K562 (cell line): ENCODE results near the gene MEFV. TPM values are rescaled to one million over a fixed set of nuclear protein-coding genes. Genes with fewer than 3 reads are reported as not detected.

Source experiments
- EP400 ChIP-seq: fragments of 450-650 bp; IDR thresholded peaks from 2 replicates; pipeline ENCODE4 v1.6.1; 2017; ENCODE audit warnings: antibody characterized with exemption, mild to moderate bottlenecking, moderate library complexity
- HDAC6 ChIP-seq: IDR thresholded peaks from 2 replicates; pipeline ENCODE4 v1.6.1; 2012; ENCODE audit warnings: low read depth, mild to moderate bottlenecking, control low read depth, inconsistent platforms, low read length, moderate library complexity
- LARP7 ChIP-seq: fragments of 450-650 bp; IDR thresholded peaks from 2 replicates; pipeline ENCODE4 v1.6.1; 2016
- MAFK ChIP-seq: IDR thresholded peaks from 2 replicates; pipeline ENCODE4 v1.6.1; 2011; ENCODE audit warnings: low read length, improper control_type of control experiment
- MXI1 ChIP-seq: IDR thresholded peaks from 2 replicates; pipeline ENCODE4 v1.6.1; 2011; ENCODE audit warnings: low read depth, mild to moderate bottlenecking, improper control_type of control experiment, low read length
- PHF20 ChIP-seq: fragments of 450-650 bp; IDR thresholded peaks from 2 replicates; pipeline ENCODE4 v1.6.1; 2018; ENCODE audit not compliant: partially characterized antibody
- polyA plus RNA-seq, 8 experiments: library from polyadenylated mRNA; depleted of rRNA in 4 of 8; stranded (reverse) in 5 of 8; unstranded in 3 of 8; fragments of >200 nt; fragmentation: Nextera tagmentation in 2 of 8; fragmentation: Illumina TruSeq in 1 of 8; extraction: Ambion mirVana in 2 of 8; extraction: Trizol in 1 of 8; gene quantifications; 2 replicates each; pipeline versions ENCODE4 v1.2.1 to v1.2.3, GENCODE V29; 2011 to 2014; ENCODE audit warnings: inconsistent platforms in 1 of 8, missing spikeins in 1 of 8
- total RNA-seq, 7 experiments: library from RNA; depleted of rRNA in 6 of 7; stranded (reverse); fragments of >200 nt in 6 of 7; fragmentation: Illumina TruSeq in 2 of 7; extraction: Trizol in 2 of 7; gene quantifications; 2 replicates each; pipeline versions ENCODE4 v1.2.1 to v1.2.3, GENCODE V29; 2011 to 2021; ENCODE audit warnings: low replicate concordance in 1 of 7
- TF ChIP-seq, protein P1 (sequence below), 2 experiments: fragments of 450-650 bp in 1 of 2; IDR thresholded peaks; 2 replicates each; pipeline ENCODE4 v1.6.1; 2011 to 2017; ENCODE audit warnings: low read depth in 2 of 2, antibody characterized with exemption in 1 of 2, borderline replicate concordance in 1 of 2, low read length in 1 of 2, mild to moderate bottlenecking in 1 of 2, mixed read lengths in 1 of 2; ENCODE audit not compliant: control insufficient read depth in 1 of 2
- TF ChIP-seq, protein P2 (sequence below): sonication (generic); formaldehyde crosslinking; IDR thresholded peaks from 2 replicates; pipeline ENCODE4 v1.8.0; 2023; ENCODE audit warnings: missing genetic modification reagents, mild to moderate bottlenecking, borderline replicate concordance
- TF ChIP-seq, protein P3 (sequence below): fragments of 450-650 bp; IDR thresholded peaks from 2 replicates; pipeline ENCODE4 v1.6.1; 2016; ENCODE audit warnings: low read depth

MEFV gene
- total and polyA plus RNA-seq, 9 of the 15 experiments (the other 6 are each of a cell fraction or from before 2014, with no cell fraction given): 0.14 TPM; not detected in 8

DNA sequence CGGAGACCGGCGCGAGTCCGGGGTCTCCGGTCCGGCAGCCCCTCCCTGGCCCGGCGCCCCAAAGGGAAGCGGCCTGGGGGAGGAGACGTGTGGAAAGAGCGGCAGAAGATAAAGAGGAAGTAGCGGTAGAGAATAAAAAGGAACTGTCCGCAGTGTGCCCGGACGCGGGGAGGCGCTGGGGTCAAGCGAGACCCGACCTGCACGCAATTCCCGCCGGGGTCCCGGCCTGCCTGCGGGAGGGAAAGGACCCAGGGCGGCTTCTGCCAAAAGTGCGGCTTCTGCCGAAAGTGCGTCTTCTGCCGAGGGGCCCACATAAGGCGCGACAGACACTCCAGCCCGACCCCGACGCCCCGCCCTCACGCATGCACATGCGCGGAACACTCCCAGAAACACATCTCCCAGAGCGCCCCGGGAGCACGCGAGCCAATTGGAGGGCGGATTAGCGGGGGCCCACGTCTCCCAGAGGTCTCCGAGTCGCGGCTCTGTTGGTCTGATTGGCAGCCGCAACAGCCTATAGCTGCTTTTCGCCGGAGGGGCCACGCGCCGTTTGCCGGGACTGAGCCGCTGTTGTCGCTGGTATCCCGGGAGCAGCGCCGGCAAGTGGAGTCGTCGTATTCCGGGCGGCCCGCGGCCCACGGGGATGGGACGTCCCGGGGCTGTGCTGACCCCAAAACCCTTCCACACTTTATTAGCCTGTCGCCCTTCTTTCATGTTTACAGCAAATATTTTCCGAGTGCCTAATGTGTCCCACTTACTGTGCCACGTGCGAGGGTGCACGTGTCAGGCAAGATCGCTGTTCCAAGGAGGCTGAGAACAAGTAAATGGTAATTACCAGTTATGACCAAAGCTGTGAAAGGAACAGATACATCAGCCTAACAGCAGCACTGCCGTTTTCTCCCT is 8.0 kb upstream of the MEFV start (continued):
- TF ChIP-seq, protein P1, sequence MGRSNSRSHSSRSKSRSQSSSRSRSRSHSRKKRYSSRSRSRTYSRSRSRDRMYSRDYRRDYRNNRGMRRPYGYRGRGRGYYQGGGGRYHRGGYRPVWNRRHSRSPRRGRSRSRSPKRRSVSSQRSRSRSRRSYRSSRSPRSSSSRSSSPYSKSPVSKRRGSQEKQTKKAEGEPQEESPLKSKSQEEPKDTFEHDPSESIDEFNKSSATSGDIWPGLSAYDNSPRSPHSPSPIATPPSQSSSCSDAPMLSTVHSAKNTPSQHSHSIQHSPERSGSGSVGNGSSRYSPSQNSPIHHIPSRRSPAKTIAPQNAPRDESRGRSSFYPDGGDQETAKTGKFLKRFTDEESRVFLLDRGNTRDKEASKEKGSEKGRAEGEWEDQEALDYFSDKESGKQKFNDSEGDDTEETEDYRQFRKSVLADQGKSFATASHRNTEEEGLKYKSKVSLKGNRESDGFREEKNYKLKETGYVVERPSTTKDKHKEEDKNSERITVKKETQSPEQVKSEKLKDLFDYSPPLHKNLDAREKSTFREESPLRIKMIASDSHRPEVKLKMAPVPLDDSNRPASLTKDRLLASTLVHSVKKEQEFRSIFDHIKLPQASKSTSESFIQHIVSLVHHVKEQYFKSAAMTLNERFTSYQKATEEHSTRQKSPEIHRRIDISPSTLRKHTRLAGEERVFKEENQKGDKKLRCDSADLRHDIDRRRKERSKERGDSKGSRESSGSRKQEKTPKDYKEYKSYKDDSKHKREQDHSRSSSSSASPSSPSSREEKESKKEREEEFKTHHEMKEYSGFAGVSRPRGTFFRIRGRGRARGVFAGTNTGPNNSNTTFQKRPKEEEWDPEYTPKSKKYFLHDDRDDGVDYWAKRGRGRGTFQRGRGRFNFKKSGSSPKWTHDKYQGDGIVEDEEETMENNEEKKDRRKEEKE (IDR thresholded peaks at IDR 0.05; ENCODE audit: borderline replicate concordance in 1 of 2, control insufficient read depth in 1 of 2, low read depth in 2 of 2, low read length in 1 of 2): 0 out of 4 replicates have a peak, but pooled peaks of 1 of the 2 experiments have one; percentile 20
- TF ChIP-seq, protein P2, sequence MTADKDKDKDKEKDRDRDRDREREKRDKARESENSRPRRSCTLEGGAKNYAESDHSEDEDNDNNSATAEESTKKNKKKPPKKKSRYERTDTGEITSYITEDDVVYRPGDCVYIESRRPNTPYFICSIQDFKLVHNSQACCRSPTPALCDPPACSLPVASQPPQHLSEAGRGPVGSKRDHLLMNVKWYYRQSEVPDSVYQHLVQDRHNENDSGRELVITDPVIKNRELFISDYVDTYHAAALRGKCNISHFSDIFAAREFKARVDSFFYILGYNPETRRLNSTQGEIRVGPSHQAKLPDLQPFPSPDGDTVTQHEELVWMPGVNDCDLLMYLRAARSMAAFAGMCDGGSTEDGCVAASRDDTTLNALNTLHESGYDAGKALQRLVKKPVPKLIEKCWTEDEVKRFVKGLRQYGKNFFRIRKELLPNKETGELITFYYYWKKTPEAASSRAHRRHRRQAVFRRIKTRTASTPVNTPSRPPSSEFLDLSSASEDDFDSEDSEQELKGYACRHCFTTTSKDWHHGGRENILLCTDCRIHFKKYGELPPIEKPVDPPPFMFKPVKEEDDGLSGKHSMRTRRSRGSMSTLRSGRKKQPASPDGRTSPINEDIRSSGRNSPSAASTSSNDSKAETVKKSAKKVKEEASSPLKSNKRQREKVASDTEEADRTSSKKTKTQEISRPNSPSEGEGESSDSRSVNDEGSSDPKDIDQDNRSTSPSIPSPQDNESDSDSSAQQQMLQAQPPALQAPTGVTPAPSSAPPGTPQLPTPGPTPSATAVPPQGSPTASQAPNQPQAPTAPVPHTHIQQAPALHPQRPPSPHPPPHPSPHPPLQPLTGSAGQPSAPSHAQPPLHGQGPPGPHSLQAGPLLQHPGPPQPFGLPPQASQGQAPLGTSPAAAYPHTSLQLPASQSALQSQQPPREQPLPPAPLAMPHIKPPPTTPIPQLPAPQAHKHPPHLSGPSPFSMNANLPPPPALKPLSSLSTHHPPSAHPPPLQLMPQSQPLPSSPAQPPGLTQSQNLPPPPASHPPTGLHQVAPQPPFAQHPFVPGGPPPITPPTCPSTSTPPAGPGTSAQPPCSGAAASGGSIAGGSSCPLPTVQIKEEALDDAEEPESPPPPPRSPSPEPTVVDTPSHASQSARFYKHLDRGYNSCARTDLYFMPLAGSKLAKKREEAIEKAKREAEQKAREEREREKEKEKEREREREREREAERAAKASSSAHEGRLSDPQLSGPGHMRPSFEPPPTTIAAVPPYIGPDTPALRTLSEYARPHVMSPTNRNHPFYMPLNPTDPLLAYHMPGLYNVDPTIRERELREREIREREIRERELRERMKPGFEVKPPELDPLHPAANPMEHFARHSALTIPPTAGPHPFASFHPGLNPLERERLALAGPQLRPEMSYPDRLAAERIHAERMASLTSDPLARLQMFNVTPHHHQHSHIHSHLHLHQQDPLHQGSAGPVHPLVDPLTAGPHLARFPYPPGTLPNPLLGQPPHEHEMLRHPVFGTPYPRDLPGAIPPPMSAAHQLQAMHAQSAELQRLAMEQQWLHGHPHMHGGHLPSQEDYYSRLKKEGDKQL (CRISPR knock-in tag): peak; percentile 58; the same call in 1 of the 2 replicates
- no peak for TF ChIP-seq MAFK
- peak; percentile 67 for TF ChIP-seq PHF20
- no peak for TF ChIP-seq LARP7
- TF ChIP-seq, protein P3, sequence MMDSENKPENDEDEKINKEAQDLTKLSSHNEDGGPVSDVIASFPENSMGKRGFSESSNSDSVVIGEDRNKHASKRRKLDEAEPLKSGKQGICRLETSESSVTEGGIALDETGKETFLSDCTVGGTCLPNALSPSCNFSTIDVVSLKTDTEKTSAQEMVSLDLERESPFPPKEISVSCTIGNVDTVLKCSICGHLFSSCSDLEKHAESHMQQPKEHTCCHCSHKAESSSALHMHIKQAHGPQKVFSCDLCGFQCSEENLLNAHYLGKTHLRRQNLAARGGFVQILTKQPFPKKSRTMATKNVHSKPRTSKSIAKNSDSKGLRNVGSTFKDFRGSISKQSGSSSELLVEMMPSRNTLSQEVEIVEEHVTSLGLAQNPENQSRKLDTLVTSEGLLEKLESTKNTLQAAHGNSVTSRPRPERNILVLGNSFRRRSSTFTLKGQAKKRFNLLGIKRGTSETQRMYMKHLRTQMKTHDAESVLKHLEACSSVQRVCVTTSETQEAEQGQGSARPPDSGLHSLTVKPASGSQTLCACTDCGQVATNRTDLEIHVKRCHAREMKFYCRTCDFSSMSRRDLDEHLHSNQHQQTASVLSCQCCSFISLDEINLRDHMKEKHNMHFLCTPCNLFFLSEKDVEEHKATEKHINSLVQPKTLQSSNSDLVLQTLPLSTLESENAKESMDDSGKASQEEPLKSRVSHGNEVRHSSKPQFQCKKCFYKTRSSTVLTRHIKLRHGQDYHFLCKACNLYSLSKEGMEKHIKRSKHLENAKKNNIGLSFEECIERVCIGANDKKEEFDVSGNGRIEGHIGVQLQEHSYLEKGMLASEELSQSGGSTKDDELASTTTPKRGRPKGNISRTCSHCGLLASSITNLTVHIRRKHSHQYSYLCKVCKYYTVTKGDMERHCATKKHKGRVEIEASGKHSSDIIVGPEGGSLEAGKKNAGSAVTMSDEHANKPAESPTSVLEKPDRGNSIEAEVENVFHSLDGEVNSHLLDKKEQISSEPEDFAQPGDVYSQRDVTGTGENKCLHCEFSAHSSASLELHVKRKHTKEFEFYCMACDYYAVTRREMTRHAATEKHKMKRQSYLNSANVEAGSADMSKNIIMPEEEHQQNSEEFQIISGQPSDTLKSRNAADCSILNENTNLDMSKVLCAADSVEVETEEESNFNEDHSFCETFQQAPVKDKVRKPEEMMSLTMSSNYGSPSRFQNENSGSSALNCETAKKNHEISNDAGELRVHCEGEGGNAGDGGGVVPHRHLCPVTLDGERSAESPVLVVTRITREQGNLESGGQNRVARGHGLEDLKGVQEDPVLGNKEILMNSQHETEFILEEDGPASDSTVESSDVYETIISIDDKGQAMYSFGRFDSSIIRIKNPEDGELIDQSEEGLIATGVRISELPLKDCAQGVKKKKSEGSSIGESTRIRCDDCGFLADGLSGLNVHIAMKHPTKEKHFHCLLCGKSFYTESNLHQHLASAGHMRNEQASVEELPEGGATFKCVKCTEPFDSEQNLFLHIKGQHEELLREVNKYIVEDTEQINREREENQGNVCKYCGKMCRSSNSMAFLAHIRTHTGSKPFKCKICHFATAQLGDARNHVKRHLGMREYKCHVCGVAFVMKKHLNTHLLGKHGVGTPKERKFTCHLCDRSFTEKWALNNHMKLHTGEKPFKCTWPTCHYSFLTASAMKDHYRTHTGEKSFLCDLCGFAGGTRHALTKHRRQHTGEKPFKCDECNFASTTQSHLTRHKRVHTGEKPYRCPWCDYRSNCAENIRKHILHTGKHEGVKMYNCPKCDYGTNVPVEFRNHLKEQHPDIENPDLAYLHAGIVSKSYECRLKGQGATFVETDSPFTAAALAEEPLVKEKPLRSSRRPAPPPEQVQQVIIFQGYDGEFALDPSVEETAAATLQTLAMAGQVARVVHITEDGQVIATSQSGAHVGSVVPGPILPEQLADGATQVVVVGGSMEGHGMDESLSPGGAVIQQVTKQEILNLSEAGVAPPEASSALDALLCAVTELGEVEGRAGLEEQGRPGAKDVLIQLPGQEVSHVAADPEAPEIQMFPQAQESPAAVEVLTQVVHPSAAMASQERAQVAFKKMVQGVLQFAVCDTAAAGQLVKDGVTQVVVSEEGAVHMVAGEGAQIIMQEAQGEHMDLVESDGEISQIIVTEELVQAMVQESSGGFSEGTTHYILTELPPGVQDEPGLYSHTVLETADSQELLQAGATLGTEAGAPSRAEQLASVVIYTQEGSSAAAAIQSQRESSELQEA: peak; percentile 44; the same call in 1 of the 2 replicates
- TF ChIP-seq MXI1: peak; percentile 69
- TF ChIP-seq EP400: peak; percentile 94
- TF ChIP-seq HDAC6: no peak
